ENCODE results near the gene ZNF611.

- TF ChIP-seq EZH2phosphoT487 (IDR thresholded peaks at IDR 0.05; ENCODE audit: borderline replicate concordance, low read depth, low read length) (no peak), CTCF (conservative IDR thresholded peaks at IDR 0.05; ENCODE audit: low read length) (no peak)
These were observed 70.4 kb downstream of the ZNF611 start for GRCh38 chr19:52664461-52664860.
